ENCODE measurements around the gene FPR1.
"Not testable (repeated sequence)": the region's sequence is repeated elsewhere in the genome, so short reads cannot be mapped to it uniquely, and the experiment has no call there.

Gene FPR1

DNA sequence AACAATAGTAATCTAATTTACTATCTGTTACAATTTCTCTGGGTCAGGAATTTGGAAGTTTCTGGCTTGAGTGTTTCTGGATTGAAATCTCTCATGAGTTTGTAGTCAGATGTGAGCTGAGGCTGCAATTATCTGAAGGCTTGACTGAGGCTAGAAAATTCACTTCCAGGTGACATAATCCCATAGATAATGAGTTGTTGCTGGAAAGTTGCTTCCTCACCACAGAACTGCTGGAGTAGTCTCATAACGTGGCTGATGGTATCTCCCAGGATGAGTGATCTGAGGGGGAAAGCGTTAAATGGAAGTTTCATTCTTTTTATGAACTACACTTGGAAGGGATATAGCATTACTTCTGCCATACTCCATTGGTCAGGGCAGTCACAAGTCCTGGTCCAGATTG, 28.0 kb upstream of the FPR1 start:
- no peak for DNase-seq (ENCODE audit: low spot score)

DNA sequence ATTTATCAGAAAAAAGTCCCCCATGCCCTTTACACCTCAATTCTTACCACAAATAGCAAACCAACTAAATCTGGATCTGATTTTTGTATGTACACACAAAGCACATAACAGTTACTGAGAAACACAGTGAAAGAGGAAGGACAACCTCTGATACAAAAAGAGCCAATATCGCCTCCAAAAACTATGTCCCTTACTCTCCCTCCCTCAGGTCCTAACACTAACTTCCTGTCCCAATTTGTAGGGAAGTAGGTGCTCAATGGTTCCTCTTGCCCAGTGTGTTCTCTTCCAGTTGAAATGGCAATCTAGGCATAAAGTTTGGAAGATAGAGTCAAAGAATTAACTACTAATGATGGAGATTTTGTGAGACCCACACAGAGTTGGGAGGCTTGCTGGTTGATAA, 27.5 kb upstream of the FPR1 start:
- no peak for DNase-seq (ENCODE audit: low spot score)

DNA sequence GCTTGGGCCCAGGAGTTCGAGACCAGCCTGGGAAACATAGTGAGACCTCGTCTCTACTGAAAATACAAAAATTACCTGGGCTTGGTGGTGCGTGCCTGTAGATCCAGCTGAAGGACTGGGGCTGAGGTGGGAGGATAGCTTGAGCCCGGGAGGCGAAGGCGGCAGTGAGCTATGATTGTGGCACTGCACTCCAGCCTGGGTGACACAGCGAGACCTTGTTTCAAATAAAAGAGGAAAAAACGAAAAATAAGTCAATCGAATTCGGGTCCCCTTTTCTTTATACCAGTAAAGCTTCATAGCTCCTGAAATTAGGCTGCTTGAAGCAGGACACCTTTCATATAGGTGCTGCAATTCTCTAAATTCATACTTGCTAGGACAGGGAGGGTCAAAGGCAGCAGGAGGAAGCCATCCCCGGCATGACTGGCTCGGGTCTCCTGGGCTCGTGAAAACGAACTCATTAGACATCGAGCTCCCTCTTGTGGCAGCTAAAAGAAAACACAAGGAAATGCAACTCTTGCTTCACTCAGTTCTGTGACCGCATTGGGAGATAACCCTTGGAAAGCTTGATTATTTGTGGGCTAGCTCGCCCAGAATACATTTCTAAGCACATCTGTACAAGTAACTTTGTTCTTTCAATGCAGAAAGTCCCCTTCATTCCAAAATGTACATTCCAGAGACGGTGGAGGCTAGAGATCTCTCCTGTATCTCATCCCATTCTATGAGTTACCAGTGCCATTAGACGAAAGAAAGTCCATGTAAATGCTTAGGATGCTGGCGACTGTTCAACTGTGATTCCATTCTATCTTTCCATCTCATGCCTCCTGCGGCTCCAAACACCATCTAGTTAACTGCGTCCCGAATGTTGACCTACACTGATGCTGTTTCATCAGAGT, 26.1 kb upstream of the FPR1 start:
- peak; percentile 81 for DNase-seq (ENCODE audit: low spot score)

DNA sequence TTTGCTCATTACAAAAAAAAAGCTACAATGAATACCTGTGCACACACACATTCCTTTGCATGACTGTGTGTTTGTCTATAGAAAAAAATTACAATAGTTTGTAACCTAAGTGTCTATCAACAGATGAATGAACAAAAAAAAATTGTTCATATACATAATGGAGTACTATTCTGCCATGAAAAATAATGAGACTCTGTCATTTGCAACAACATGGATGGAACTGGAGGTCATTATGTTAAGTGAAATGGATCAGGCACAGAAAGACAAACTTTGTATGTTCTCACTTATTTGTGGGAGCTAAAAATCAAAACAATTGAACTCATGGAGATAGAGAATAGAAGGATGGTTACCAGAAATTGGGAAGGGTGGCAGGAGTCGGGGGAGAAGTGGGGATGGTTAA, 24.9 kb upstream of the FPR1 start:
- DNase-seq (ENCODE audit: low spot score): not testable (repeated sequence)

DNA sequence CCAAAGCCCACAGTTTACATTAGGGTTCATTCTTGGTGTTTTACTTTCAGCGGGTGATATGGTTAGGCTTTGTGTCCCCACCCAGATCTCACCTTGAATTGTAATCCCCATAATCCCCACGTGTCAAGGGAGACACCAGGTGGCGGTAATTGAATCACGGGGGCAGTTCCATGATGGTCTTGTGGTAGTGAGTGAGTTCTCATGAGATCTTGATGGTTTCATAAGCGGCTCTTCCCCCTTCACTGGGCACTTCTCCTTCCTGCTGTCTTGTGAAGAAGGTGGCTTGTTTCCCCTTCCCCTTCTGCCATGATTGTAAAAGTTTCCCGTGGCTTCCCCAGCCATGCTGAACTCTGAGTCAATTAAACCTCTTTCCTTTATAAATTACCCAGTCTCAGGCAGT, 21.3 kb upstream of the FPR1 start:
- DNase-seq (ENCODE audit: low spot score): no peak

DNA sequence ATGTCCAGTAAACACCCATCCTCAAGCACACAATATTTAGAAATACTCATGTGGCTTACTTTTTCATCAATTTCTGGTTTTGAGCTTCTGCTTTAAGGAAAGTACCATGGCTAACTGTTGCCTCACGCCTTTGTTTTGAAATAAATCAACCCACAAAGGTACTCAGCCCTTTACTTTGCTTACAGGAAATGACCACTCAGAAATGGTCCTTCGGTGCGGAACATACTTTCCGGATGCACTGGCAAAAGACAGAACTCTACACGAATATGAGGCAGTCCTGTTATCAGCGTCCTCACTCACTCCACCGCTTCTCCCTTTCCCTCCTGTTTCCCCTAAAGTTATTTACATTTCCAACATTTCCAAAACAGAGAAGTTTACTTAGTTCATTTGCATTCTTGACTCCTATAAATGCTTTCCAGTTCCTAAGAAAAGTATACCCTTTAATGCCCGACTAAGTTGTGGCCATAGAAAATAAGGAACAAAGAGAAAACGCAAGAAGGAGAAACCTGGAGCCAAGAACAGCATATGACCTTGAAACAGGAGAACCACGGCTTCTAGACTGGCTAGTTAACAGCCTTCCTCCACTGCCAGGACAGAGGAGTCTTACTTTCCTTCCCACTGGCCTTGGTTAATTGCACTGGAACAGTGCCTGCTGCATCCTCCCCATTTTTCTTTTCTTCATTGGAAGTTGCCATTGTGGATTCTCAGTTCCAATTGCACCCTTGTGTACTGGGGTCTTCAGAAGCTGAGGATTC, 19.9 kb upstream of the FPR1 start:
- no peak for DNase-seq (ENCODE audit: low spot score)

DNA sequence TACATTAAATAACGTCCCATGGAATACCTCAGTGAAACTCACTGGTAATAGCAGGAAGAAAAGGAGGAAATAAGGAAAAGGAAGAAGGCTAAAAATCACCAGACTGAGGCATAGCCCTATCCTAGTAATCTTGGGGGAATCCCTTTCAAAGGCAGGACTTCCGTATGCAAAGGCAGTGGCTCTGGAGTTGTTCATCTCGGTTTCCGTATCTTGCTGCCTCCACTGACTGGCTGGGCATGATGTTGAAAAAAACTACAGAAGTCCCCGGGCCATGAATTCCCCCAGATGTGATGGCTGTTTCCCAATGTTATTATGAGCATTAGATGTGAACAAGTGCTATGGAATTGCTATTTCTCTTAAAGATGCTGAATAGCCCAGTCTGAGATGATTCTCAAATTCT, 14.8 kb upstream of the FPR1 start:
- no peak for DNase-seq (ENCODE audit: low spot score)

DNA sequence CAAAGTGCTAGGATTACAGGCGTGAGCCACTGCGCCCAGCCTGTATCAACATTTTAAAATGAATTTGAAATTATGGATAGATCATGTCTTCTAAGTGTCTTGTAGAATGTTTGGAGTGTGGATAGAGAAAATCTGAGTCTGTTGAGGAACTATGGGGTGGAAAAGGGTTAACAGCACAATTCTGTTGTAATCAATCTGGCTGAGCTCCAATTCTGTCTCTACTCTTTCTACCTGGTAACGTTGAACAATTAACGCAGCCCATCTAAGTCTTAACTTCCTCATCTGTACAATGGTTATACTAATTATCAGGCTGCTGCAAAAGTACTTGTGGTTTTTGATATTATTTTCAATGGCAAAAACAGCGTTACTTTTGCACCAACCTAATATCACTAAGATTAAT, 13.4 kb upstream of the FPR1 start:
- no peak for DNase-seq (ENCODE audit: low spot score)

DNA sequence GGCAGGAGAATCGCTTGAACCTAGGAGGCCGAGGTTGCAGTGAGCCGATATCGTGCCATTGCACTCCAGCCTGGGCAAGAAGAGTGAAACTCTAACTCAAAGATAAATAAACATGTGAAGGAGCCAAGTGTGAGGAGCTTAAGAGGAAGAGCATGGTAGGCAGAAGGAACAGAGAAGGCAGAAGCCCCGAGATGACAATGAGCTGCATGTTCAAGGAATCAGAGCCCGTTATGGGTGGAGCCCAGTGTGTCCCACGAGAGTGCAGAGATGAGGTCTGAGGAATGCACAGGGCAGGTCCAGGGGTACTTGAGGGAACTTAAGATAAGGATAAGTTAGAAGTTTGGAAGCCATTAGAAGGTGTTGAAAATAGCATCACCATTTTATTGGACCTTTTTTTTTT, 10.0 kb upstream of the FPR1 start:
- no peak for DNase-seq (ENCODE audit: low spot score)

DNA sequence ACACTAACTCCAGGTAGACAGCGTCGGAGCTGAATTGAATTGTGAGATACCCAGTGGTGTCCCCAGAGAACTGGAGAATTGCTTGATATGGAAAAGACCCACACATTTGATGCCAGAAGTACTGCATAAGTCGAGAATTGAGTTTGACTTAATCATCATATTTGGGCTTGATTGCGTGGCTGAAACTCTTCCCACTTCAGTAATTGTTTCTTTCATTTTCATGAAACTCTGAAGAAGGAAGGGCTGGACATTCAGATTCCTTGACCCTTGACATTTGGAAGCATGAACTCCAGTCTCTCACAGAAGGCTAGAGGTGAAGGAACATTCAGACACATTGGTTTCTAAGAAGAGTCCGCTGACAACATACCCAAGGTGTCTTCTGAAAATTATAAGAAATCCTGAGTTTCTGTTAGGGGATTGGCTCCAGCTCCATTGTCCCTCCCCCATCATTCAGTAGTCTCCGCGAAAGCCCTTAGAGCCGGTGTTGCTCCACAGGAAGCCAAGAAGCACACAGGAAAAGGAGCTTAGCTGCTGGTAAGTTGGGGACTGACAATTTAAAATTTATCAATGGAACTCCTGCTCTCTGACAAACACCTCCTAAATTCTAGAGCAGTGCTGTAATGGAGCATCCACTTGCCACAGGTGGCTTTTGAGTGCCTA, 9.1 kb upstream of the FPR1 start, which contains the start of gene FPR2:
Gene FPR2, plus strand, starts transcription at position 484 of the 660 bp plus-strand sequence. CDS start 7,479 bp downstream, outside the sequence.
- no peak for DNase-seq (ENCODE audit: low spot score)

DNA sequence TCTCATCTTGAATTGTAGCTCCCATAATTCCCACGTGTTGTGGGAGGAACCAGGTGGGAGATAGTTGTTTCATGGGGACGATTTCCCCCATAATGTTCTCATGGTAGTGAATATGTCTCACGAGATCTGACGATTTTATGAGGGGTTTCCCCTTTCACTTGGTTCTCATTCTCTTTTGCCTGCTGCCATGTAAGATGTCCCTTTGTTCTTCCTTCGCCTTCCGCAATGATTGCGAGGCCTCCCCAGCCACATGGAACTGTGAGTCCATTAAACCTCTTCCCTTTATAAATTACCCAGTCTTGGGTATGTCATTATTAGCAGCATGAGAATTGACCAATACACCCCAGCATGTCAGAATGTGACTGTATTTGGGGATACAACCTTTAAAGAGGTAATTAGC, 3.9 kb upstream of the FPR1 start:
- no peak for DNase-seq (ENCODE audit: low spot score)

DNA sequence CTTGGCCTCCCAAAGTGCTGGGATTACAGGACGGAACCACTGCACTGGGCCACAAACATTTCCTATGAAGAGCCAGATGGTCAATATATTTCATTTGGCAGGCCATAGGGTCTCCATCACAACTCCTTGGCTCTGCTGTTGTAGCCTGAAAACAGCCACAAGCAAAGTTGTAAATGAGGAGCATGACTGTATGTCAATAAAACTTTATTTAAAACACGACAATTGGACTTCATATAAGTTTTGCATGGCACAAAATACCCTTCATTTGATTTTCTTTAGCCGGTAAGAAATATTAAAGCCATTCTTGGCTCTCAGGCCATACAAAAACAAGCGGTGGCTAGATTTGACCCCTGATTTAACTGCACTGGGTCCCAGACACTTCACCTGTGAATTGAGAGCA, 3.1 kb upstream of the FPR1 start:
- DNase-seq (ENCODE audit: low spot score): no peak

DNA sequence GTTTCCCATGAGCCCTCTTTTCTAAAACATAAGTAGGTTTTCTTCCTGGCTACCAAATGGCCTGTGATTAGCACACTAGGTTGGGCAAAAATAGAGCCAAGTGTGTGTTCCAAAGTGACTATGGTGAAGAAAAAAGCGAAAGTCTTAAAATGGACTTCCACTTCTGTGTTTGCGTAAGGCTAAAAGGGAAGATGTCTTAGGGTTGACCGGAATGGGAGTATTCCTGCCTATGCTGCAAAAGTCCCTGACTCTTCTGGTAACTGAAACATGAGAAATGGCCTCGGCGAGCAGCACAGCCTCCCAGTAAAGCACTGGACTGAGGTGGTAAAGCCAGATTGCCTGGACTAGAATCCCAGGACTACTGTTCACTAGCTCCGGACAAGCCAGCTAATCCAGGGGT, 2.4 kb upstream of the FPR1 start:
- no peak for DNase-seq (ENCODE audit: low spot score)

DNA sequence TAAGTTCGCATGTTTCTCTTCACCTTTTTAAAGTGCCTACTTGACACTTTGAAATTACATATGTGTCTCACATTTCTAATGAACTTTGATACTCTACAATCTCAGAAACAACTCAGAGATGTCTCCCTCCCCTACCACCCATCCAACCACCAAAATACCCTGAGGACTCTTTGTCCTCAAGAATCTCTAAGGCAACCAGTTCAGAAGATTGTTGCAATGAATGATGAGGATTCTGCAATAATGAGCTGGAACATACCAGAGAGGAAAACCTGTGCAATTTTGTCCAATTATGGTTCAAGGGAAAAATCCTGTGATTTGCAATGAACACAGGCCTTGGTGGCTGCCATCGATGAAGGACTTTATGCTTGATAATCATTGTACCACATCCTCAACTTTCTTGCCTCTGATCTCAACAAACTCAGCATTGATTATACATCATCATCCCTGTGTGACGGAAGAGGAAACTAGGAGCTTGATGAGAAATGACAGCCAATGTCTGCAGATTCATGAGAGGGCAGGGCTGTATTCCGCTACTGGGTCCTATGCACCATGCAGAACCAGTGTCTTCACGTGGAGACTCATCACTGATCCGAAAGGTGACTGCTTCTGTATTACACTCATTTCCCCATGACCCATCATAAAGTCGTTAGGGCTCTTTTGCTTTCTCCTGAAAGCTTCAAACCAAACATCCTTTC, 1.1 kb downstream of the FPR1 start:
- no peak for DNase-seq (ENCODE audit: low spot score)

DNA sequence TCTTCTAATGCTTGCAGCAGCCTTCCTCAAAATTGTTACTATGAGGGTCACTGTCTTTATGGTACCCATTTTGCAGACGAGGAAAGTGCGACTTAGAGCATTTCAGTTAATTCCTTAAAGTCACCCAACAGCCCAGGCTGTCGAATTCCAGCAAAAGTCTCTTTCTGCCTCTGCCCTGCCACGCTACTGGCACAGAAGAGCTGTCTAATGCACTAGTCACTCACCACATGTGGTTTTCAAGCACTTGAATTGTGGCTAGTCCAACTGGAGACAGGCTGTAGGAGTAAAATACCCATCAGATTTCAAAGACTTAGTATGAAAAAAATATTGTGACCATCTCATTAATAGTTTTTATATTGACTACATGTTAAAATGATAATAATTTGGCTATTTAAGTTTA, 1.7 kb downstream of the FPR1 start:
- DNase-seq (ENCODE audit: low spot score): peak; percentile 44

DNA sequence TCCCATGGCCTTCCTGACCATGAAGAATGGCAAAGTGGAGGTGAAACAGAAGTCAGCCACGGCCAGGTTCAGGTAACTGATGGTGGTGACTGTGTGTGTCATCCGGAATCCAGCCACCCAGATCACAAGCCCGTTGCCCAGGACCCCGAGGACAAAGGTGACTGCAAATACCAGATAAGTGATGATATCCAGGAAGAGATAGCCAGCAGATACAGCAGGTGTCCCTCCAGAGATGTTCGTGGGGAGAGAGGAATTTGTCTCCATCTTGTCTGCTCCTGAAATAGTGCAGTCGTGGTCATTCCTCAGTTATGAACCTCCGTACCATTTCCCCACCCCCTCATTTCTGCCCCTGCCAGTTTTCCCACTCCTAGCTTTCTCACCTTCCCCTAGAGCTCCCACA, 4.9 kb downstream of the FPR1 start:
- no peak for DNase-seq (ENCODE audit: low spot score)

DNA sequence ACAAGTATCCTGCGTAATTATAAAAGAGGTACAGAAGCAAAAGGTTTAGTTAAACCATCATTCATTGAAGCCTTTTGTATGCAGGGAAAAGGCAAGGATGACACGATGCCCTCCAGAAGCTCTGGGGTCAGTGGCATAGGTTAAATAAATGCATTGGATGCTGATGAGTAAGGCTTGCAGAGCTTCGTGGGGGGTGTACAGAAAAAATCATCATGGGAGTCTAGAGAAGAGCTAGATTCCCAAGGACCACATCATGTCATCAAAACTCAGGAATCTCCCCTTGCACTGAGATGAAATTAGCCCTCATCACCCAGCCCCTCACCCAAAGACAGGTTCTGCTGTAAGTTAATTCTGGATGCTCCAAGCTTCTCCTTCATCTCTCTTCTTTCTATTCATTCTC, 8.3 kb downstream of the FPR1 start:
- peak; percentile 76 for DNase-seq (ENCODE audit: low spot score)

DNA sequence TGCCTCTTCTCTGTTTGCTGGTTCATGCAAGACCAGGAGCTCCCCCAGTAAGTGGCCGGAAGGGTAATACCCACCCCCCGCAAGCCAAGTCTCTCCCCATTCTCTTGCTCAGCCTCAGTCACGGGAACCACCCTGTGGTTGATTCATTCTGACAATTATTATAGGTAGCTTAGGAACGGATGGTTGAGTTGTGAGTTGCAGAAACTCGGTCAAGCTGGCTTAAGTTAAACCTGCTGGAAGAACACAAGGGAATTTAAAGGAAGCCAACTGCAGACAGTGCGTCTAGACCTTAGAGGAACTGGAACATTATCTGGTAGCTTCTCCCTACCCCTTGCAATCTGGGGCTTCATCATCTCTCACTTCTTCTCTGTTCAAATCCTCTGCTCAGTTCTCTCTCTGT, 8.9 kb downstream of the FPR1 start:
- DNase-seq (ENCODE audit: low spot score): peak; percentile 90

DNA sequence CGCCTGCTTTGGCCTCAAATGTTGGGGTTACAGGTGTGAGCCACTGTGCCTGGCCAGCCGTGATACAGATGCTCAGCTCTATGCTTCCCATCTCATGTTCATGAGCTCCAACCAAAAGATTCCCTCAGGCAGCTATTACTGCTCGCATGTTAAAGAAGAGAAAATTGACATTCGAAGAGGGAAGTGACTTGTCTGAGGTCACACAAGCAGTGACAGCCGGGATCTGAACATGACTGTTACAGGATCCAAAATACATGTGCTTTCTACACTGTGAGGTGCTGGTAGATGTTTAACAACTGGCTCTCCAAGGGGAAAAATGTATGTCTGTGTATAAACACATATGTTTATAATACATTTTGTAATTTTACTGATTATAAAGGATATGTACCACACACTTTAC, 11.3 kb downstream of the FPR1 start:
- DNase-seq (ENCODE audit: low spot score): no peak

DNA sequence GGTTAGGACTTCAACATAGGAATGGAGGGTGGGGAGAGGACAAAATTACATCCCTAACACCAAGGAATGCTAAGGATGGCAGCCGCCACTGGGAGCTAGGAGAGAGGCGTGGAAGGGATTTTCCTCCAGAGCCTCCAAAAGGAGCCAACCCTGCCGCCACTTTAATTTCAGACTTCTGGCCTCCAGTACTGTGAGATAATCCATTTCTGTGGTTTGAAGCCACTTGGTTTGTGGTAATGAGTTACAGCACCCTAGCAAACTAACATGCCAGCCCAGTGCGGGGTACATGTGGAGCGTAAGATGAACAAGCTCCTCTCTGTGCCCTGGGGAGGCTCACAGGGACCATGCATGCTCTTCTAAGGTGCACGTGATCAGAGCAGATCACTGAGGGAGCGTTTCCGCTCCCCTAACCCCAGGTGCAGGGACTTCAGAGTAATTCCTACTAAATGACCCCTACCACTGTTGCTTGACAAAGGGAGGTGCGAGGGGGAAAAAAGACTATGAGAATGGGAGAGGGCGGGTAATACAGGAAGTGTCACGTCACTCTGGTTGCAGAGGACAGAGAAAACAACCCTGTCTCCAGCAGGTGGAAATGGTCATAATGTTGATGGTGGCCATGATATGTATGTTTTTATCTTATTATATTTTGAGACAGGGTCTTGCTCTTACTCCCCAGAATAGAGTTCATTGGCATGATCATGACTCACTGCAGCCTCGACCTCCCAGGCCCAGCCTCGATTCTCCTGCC, 12.0 kb downstream of the FPR1 start:
- peak; percentile 39 for DNase-seq (ENCODE audit: low spot score)

DNA sequence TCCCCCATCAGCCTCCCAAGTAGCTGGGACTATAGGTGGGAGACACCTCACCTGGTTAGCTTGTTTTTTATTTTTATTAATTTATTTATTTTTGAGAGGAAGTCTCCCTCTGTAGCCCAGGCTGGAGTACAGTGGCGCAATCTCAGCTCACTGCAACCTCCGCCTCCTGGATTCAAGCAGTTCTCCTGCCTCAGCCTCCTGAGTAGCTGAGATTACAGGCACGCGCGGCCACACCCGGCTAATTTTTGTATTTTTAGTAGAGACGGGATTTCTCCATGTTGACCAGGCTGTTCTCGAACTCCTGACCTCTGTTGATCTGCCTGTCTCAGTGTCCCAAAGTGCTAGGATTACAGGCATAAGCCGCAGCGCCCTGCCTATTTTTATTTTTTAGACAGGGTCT, 13.2 kb downstream of the FPR1 start:
- DNase-seq (ENCODE audit: low spot score): not testable (repeated sequence)

DNA sequence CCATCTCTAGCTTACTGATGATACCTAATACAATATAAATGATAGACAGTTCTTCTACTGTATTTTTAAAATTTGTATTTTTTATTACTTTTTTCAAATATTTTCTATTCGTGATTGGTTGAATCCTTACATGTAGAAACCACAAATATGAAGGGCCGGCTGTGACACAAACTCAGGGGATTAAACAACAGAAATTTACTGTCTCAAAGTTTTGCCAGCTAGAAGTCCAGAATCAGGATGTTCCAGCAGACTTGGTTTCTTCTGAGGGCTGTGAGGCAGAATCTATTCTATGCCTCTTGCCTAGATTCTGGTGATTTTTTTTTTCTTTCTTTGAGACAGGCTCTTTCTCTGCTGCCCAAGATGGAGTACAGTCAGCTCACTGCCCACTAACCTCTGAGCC, 13.8 kb downstream of the FPR1 start:
- DNase-seq (ENCODE audit: low spot score): no peak

All from kidney tubule cell (primary cell).